ENCODE data around the gene IL17REL. TPM values are rescaled to one million over a fixed set of nuclear protein-coding genes. Genes with fewer than 3 reads are reported as not detected.

The IL17REL gene
- total RNA-seq, 4 donors from 2014 or later = not detected

GRCh38 chr22:50007057-50007511, 5.5 kb downstream of the IL17REL start:
- WGBS, 2 donors = 93 to 97% methylated on average over 3 of the region's 3 CpGs
- TF ChIP-seq, protein P1, sequence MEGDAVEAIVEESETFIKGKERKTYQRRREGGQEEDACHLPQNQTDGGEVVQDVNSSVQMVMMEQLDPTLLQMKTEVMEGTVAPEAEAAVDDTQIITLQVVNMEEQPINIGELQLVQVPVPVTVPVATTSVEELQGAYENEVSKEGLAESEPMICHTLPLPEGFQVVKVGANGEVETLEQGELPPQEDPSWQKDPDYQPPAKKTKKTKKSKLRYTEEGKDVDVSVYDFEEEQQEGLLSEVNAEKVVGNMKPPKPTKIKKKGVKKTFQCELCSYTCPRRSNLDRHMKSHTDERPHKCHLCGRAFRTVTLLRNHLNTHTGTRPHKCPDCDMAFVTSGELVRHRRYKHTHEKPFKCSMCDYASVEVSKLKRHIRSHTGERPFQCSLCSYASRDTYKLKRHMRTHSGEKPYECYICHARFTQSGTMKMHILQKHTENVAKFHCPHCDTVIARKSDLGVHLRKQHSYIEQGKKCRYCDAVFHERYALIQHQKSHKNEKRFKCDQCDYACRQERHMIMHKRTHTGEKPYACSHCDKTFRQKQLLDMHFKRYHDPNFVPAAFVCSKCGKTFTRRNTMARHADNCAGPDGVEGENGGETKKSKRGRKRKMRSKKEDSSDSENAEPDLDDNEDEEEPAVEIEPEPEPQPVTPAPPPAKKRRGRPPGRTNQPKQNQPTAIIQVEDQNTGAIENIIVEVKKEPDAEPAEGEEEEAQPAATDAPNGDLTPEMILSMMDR (IDR thresholded peaks at IDR 0.05) = no peak
- TF ChIP-seq POLR2A (IDR thresholded peaks at IDR 0.05) = no peak
- no peaks in the 10 kb centered on the region for H3K9me3 ChIP-seq

DNA sequence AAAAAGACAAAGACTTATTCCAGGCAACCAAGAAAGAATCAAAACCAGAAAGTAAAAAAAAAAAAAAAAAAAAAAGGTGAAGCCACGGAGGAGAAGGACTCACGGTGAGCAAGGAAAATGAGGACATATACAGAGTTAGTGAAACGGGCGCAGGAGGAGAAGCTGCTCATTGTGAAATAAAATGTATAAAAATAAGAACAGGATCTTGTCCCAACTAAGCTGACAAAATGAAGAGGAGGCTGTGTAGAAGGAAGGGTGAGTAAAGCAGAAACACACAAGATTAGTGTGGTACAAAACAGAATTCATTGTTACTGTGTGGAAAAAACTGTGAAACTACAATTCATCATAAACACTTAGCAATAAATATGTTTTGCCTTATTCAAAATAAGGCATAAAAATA, 7.6 kb downstream of the IL17REL start:
- H3K36me3 ChIP-seq = no peaks in the 10 kb centered on the region
- H3K4me1 ChIP-seq = peaks cover 0 to under 1% of the 10 kb centered on the region in 2 donors
- TF ChIP-seq POLR2A (IDR thresholded peaks at IDR 0.05) = no peak
- TF ChIP-seq, protein P1 (IDR thresholded peaks at IDR 0.05) = no peak
- H3K4me3 ChIP-seq (replicated peaks in 1 of 3) = no peak overlapping the region
- H3K27me3 ChIP-seq = peaks cover 2% of the 10 kb centered on the region
- no peak overlapping the region for H3K27ac ChIP-seq
- intact Hi-C loops (cut with DNase I) = no loop called here
- DNase-seq = no peak
- 73 to 75% methylated on average over 4 of the region's 4 CpGs for WGBS, 2 donors
- H3K9me3 ChIP-seq = no peaks in the 10 kb centered on the region

More at GRCh38 chr22:50007057-50007511, 5.5 kb downstream of the IL17REL start:
- Histone ChIP-seq H3K4me1 (peaks cover 0 to 10% of the 10 kb centered on the region in 2 donors), H3K27ac (no peak overlapping the region), H3K27me3 (peaks cover 16% of the 10 kb centered on the region), H3K4me3 (replicated peaks in 1 of 3) (no peak overlapping the region), H3K36me3 (no peaks in the 10 kb centered on the region)
- intact Hi-C loops (cut with DNase I) = no loop called here
- no peak for DNase-seq

- Histone ChIP-seq H3K9me3 (no peaks in the 10 kb centered on the region), H3K36me3 (no peaks in the 10 kb centered on the region), H3K27me3 (peaks cover 4% of the 10 kb centered on the region), H3K4me1 (peaks cover 0 to 4% of the 10 kb centered on the region in 2 donors), H3K4me3 (replicated peaks in 1 of 3) (no peak overlapping the region), H3K27ac (no peak overlapping the region)
- 76 to 83% methylated on average over 7 of the region's 7 CpGs for WGBS, 2 donors
- TF ChIP-seq, protein P1 (IDR thresholded peaks at IDR 0.05) = no peak
- no peak for TF ChIP-seq POLR2A (IDR thresholded peaks at IDR 0.05)
- intact Hi-C loops (cut with DNase I) = no loop called here
- DNase-seq = no peak
Measured at GRCh38 chr22:50002791-50003190, 9.8 kb downstream of the IL17REL start.

DNA sequence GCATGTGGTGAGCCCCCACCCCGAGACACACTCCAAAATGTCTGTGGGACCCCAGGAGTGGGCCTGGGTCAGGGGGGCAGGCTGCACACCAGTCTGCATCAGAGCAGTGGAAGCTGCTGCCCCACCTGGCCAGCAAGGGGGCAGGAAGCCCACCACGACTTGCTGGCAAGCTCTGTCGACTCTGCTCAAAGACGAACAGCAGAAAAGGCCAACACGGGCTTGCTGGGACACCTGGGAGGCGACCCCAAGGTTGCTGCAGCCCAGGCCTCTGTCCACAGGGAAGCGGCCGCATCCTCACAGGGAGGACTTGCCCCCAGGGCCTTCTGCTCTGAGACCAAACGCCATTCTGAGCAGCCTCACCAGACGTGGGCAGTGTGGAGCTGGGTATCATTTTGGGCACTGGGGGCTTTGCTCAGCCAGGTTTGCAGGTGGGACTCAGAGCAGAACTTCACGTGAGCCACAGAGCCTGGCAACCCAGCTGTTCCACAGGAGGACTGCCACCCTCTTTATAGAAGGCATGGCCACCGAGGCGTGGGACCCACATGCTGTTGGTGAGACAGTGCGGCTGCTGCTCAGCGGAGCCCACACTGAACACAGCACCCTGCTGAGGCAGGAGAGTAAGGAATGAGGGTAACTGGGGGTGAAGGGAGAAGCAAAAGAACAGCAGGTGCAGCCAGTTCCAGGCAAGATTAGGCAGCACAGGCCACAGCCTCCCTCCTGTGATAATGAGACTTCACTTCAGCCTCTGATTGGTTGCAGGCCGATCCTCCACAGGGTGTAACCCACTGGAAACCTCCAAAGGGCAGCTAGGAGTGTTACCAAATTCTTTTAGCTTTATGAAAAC, 11.0 kb downstream of the IL17REL start:
- no peak overlapping the region for H3K4me3 ChIP-seq (replicated peaks in 1 of 3)
- H3K27me3 ChIP-seq = peaks cover 4% of the 10 kb centered on the region
- WGBS, 2 donors = 85 to 93% methylated on average over 5 to 13 of the region's 16 CpGs
- TF ChIP-seq, protein P1 (IDR thresholded peaks at IDR 0.05) = no peak
- no peak for TF ChIP-seq POLR2A (IDR thresholded peaks at IDR 0.05)
- no peaks in the 10 kb centered on the region for H3K9me3 ChIP-seq
- H3K27ac ChIP-seq = no peak overlapping the region
- no peaks in the 10 kb centered on the region for H3K36me3 ChIP-seq
- peaks cover 0 to 4% of the 10 kb centered on the region in 2 donors for H3K4me1 ChIP-seq
- intact Hi-C loops (cut with DNase I) = no loop called here
- no peak for DNase-seq
